Suprapubic skin (tissue), 3 donors: Measurements from ENCODE around the gene CFAP97D1.

Experiments
- POLR2A ChIP-seq, 2 donors: fragments of 450-650 bp; IDR thresholded peaks; one replicate each; pipeline ENCODE4 v1.6.1; 2017; ENCODE audit warnings: antibody characterized with exemption in 2 of 2, mild to moderate bottlenecking in 2 of 2, moderate library complexity in 2 of 2
- TF ChIP-seq, protein P1 (sequence below), 2 donors: fragments of 200-600 bp in 1 of 2; fragments of 450-650 bp in 1 of 2; sonication (generic) in 1 of 2; IDR thresholded peaks; one replicate each; pipeline ENCODE4 v1.5.1; 2016 to 2019; ENCODE audit warnings: antibody characterized with exemption in 2 of 2, mild to moderate bottlenecking in 1 of 2, moderate library complexity in 1 of 2

DNA sequence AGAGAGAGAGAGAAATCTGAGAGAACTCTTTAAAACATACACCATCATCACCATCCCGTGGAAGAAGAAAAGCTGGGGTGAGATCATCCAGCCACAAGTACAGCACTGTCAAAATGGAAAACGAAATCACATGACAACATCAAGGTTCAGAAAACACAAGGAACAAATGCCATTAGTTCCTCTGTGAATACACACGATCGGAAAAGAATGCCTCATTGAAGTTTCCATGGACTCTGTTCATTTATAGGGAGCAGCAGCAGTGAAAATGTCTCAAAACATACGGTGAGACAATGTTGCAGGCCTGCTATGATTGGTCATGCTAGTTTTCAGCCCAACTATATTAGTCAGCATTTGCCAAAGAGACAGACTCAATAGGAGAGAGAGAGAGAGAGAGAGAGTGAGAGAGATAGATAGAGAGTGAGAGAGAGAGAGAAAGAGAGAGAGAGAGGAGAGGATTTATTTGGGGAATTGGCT lies 4.4 kb downstream of the CFAP97D1 start:
- TF ChIP-seq, protein P1, sequence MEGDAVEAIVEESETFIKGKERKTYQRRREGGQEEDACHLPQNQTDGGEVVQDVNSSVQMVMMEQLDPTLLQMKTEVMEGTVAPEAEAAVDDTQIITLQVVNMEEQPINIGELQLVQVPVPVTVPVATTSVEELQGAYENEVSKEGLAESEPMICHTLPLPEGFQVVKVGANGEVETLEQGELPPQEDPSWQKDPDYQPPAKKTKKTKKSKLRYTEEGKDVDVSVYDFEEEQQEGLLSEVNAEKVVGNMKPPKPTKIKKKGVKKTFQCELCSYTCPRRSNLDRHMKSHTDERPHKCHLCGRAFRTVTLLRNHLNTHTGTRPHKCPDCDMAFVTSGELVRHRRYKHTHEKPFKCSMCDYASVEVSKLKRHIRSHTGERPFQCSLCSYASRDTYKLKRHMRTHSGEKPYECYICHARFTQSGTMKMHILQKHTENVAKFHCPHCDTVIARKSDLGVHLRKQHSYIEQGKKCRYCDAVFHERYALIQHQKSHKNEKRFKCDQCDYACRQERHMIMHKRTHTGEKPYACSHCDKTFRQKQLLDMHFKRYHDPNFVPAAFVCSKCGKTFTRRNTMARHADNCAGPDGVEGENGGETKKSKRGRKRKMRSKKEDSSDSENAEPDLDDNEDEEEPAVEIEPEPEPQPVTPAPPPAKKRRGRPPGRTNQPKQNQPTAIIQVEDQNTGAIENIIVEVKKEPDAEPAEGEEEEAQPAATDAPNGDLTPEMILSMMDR (IDR thresholded peaks at IDR 0.05), result no peak
- TF ChIP-seq POLR2A (IDR thresholded peaks at IDR 0.05), result no peak
